ENCODE data around the gene ZNF276.

Gene ZNF276

DNA sequence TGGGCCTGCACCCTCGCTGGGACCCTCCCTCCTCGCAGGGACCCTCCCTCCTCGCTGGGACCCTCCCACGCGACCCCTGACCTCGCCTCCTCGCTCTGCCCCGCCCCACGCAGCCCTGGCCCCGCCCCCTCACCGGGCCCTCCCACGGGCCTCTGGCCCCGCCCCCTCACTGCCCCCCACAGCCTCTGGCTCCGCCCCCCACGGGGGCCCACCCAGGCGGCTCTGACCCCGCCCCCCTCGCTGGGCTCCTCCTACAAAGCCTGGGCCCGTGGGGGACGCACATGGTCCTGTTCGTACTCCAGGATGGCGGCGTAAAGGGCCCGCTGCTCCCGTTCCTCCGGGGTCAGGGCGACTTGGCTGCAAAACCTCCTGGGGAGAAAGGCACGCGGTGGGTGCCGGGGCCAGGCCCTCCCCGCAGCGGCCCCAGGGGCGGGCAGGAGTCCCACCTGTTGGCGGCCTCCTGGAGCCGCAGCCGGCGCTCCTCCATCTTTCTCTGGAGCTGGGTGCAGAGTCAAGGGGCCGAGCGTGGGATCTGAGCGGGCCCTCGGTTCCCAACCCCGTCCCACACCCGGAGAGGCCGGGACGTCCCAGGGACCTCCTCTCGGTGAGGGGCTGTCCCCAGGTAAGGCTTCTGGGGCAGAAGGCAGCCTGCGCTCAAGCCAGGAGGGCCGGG is 9.6 kb upstream of the ZNF276 start:
- no peak for DNase-seq (ENCODE audit: low spot score)

DNA sequence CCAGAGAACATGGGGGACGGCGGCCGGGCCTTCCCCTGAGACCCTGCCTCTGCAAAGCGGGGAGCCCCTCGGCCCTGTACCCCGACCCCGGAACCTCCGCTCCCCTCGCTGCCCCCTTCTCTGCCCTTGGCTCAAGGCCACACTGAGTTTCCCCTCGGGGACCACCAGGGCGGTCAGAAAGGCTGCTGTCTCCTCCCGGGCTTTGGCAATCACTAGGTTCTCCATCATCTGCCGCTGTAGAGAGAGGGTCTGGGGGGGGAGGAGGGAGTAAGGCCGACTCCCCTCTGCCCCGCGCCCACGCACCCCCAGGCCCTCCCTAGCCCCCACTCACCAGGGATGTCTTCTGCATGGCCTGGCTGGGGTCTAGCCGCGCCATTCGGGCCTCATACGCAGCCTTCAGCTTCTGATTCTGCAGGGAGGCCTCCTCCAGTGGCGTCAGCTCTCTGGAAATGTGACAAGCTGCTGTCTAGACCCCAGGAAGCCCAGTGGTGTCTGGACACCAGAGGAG is 9.0 kb upstream of the ZNF276 start:
- DNase-seq (ENCODE audit: low spot score): no peak

DNA sequence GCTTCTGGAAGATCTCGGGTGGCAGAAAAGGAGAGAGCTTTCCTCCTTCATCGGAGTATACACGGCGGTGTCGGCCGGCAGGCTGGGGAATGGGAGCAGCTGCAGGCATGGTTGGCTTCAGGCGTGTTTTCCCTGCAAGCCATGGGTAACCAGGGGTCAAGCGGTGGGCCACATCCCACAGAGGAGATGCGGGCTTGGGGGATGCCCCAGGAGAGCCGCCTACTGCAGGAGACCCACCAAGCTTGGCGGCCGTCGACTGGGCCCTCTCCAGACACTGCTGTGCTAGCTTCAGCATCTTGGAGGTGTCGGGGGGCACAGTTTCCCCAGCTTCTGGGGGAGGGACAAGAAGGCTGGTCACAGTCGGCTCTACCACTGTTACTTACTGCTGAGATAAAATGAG is 4.8 kb upstream of the ZNF276 start:
- DNase-seq (ENCODE audit: low spot score): no peak

DNA sequence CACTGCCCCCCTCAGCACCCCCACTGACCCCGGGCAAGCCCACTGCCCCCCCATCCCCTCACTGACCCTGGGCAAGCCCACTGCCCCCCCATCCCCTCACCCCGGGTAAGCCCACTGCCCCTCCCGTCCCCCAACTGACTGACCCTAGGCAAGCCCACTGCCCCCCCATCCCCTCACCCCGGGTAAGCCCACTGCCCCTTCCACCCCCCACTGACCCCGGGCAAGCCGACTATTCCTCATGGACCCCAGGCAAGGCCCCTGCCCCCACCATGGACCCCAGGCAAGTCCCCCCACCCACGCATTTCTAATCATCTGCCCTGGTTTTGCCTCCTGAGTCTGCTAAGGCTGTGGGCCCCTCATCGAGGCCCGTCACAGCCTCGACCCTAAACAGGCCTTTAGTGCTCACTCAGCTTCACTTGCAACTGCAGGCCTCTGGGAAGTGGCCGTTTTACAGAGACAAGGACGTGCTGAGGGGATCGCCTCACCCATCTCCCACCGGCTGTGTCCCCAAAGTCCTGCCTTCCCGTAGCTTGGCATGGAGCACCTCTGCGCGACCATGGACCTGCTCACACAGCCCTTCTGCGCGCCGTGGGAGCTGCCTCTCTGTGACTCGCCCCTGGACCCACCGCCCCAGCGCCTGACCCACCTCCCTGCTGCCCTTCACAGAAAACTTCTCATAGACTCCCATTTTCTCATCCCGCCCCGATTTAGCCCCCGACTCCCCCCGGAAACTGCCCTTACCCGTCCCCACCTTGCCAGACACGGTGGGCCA is 4.2 kb upstream of the ZNF276 start:
- DNase-seq (ENCODE audit: low spot score): no peak

DNA sequence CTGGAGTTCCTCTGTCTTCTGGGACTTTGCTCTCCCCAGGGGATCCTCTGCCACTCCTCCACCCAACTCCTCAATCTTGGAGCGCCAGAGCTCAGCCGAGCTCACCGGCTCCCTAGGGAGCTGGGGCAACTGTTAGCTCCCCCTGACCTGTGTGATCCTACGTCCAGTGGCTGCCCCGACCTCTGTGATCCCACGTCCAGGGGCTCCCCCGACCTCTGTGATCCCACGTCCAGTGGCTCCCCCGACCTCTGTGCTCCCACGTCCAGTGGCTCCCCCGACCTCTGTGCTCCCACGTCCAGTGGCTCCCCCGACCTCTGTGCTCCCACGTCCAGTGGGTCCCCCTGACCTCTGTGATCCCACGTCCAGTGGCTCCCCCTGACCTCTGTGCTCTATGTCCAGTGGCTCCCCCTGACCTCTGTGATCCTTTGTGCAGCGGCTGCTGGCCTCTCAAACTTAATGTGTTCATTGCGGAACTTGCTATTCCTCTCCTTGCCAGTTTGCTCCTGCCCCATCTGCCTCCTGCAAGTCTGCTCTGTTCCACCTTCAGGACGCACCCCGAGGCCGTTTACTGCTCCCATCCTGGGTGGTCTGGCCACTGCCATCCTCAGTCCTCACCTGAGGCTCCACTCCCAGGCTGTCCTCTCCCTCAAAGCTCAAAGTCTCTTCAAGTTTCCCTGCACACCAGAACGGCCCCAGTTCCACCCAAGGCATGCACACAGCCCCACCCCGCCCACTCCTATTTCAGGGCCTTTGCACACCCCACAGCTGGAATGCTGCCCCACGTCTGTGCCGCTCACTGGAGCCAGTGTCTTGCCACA is 3.4 kb upstream of the ZNF276 start:
- DNase-seq (ENCODE audit: low spot score): no peak

DNA sequence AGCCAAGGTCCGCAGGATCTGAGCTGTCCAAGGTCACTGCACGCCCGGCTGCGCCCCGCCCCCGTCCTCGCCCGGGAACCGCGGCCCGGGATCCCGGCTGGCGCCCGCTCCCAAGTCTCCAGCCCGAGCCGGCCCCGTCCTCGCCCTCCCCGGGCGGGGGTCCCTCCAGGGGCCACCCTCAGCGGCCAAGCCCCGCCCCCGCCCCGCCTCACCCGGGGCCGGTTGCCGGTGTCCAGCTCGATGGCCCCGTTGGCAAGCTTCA is 855 bp upstream of the ZNF276 start:
- DNase-seq (ENCODE audit: low spot score): no peak

DNA sequence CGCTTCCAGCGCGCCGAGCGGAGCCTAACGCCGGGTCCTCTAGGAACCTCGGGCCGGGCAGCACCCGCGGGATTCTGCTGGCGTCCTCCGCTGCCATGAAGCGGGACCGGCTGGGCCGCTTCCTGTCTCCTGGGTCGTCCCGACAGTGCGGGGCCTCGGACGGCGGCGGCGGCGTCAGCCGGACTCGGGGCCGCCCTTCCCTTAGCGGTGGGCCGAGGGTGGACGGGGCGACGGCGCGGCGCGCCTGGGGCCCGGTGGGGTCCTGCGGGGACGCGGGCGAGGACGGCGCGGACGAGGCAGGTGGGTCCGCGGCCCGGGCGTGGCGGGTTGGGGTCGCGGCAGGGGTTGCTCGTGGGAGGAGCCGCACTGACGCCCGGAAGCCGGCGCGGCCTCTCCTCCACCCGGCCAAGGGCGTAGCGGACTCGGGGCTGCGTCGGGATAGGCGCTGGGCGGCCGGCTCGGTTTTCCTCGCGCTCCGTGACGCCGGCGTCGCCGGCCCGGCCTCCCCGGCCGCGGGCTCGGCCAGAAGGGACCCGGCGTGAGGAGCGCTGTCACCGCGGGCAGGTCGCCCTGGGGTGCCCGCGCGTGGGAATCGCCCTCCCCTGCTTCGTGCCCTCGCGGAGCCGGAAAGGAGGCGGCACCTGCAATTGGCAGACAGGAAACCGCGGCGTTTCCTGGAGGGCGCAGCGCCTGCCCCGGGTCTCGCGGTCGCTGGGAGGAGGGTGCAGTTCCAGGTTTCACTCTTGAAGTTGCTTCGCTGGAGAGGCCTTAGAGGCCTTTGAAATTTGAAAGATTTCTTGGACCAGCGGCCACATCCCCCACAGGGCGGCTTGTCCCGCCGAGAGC is 432 bp downstream of the ZNF276 start:
- DNase-seq (ENCODE audit: low spot score): no peak

DNA sequence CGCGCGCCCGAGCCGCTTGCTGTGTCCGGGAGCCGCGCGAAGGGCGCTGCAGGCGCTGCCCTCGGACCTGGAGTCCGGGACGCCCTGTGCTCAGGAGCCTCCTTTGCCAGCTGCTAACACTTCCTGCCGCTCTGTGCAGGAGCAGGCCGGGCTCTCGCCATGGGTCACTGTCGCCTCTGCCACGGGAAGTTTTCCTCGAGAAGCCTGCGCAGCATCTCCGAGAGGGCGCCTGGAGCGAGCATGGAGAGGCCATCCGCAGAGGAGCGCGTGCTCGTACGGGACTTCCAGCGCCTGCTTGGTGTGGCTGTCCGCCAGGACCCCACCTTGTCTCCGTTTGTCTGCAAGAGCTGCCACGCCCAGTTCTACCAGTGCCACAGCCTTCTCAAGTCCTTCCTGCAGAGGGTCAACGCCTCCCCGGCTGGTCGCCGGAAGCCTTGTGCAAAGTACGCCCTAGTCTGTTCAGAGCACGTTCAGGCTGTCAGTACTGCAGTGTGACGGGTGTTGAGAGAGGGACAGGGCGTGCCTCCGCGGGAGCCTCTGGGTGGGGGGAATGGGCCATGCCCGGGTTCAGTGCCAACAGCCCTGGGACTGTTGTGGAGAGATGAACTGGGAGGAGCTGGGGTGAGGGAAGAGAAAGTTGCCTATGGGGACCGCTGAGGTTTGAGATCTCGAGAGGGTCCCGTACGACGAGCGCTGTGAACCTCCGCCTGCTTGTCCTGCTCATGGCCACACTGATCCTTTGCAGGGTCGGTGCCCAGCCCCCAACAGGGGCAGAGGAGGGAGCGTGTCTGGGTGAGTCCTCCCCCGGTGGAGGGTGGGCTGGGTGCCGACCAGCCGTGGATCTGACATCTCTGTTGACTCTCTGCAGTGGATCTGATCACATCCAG is 1.3 kb downstream of the ZNF276 start:
- DNase-seq (ENCODE audit: low spot score): no peak

DNA sequence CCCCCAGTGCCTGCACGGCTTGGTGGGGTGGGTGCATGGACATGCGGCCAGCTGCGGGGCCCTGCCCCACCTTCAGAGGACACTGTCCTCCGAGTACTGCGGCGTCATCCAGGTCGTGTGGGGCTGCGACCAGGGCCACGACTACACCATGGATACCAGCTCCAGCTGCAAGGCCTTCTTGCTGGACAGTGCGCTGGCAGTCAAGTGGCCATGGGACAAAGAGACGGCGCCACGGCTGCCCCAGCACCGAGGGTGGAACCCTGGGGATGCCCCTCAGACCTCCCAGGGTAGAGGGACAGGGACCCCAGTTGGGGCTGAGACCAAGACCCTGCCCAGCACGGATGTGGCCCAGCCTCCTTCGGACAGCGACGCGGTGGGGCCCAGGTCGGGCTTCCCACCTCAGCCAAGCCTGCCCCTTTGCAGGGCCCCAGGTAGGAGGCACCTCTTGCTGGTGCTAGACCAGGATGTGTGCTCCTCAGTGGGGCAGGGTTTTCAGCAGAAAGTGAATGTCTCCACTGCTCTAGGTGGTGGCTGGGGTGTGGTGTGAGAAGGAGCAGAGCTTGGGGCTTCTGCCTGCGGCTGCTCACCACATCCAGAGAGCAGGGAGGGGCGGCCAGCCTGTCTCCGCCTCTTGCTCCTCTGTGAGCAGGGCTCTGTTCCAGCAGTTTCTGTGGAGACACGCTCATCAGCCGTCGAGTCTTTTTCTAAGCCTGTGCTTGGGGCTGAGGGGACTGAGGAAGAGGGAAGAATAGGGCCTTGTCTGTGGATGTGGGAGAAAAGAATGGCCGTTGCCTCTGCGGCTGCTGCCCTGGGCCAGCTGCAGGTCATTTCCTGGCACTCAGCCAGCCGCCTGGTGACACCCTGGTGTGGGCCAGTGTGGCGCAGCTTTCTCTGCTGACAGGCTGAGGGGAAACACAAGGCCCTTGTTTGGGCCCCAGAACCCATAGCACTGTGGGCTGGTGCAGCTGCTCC is 2.2 kb downstream of the ZNF276 start:
- DNase-seq (ENCODE audit: low spot score): peak; percentile 99

DNA sequence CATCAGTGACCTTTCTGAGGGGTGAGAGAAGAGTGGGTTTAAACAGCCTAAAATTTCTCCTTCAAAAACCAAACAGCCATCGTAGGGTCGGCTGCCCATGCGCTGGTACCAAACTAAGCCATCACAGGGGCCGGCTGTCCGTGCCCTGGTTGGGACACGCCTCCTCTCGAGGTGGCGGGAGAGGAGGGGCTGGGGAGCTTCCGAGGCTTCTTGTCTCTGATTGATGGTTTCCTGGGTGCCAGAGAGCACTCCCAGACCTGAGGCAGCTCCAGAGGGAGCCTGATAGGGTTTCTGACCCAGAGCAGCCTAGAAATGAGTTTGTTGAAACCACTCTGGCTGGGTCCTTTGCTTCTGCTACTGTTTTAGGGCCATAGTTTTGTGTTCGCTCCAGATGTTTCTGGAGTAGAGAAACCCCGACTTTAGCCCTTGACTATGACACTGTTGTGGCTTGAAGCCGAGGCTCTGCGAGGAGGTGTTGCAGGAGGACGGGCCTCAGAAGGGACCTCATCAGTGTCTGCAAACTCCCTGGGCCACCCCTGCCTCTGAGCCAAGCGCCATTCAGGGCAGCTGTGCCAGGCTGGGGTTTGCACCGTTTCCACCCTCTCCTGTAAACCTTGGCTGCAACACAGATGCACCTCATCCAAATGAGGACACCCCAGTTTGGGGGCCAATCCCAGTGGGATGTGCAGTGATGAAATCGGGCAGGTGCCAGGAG is 6.2 kb downstream of the ZNF276 start:
- no peak for DNase-seq (ENCODE audit: low spot score)

DNA sequence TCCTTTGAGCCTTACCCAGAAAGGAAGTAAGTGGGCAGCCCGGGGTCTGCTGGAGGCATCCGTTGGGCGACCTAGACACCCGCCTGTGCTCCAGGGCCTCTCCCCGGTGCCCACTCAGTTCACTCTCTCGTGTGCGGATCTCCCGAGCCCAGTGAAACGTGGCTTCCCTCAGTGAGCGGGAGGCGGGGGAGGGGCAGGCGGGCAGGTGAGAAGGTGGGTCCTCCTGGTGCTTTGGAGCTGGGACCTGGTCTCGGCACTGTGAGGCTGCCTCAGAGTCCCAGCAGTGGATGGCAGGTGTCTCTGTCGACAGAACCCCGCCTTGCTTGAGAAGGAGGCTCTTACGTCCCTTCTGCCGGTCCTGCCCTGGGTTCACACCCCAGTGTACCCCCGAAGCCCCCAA is 8.0 kb downstream of the ZNF276 start:
- DNase-seq (ENCODE audit: low spot score): no peak

DNA sequence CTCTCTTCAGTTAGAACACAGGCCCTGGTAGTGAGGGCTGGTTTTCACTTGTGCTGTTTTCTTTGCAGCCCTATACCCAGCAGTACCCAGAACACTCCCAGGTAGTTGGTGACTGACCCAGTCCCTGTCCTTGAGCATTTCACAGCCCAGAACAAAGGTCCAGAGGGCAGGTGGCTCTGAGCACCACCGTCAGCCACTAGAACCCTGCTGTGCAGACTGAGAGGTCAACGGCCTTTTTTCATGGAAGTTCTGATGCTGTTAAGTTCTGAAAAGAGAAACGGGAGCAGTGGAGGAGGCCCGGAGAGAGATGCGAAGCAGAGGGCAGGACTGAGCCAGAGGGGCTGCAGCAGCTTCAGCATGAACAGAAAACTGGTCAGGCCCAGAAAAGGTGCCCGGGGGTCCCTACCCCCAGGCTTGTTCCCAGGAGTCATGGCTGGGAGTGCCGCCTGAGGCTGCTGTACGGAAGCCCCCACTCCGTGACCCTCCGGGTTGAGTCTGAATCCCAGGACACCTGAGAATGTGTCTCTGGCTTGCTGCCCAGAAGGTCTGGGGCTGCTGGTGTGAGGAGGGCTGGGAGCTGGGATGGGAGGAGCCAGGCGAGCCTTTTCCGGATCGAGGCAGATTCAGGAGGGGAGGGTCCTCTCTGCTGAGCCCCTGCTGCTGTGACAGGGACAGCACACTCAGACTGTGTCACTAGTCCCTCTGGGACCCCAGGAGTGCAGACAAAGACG is 8.7 kb downstream of the ZNF276 start:
- no peak for DNase-seq (ENCODE audit: low spot score)

DNA sequence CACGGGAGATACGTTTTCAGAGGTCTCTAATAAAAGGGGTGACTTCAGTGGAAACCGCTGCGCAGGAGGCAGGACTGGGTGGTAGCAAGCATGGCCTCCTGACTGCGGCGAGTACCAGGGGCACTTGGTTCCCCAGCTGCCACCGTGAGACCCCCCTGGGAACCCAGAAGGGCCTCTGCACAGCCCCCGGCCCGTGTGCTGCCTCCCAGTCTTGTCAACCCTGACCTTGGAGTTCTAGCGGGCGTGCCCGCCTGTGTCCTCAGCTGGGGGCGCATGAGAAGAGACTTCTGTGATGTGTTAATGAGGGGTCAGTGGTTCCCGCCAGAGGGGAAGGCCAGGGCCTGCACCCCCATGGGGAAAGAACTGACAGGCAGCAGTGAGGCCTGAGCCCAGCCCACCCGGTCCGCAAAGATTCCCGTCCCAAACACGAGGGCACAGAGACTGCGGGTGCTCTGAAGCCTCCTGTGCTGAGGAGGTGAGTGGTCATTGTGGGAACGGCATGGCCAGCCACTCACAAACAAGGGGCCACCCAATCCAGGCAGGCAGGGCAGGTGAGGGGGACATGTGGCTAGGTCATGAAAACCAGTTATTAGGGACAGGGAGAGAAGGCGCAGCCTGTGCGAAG is 9.4 kb downstream of the ZNF276 start:
- no peak for DNase-seq (ENCODE audit: low spot score)

DNA sequence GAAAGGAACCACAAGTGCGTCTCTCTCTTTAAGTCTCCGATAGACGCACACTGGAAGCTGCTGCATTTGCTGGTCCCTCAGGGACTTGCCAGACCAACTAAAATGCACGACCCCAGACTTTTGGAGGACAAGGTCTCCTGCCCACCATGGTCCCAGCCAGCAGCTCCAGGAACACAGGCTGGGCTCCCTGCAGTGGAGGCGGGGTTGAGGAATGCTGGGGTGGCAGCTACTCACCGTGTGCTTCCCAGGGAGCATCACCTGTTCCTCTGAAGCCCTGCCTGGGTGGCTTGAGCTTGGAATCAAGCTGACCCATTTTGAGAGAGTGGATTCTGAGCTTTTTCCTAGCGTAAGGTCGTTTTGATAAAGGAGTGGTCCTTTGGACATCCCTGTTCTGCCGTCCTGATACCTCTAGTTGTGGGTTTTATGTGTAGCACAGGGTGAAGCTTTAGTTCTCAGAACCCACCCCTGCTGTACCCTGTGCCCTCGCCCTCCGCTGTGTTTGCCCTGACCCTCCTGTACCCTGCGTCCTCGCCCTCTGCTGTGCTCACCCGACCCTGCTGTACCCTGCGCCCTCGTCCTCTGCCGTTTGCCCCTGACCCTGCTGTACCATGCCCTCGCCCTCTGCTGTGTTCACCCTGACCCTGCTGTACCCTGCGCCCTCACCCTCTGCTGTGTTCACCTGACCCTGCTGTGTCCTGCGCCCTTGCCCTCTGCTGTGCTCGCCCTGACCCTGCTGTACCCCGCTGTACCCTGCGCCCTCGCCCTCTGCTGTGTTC is 11.0 kb downstream of the ZNF276 start:
- no peak for DNase-seq (ENCODE audit: low spot score)

DNA sequence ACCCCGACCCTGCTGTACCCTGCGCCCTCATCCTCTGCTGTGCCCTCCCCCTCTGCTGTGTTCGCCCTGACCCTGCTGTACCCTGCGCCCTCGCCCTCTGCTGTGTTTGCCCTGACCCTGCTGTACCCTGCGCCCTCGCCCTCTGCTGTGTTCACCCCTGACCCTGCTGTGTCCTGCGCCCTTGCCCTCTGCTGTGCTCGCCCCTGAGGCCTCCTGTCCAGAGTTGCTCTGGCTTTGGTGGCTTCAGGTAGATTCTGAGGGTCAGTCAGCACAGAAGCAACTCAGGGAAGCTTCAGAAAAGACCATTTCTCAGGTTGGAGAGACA is 11.5 kb downstream of the ZNF276 start:
- no peak for DNase-seq (ENCODE audit: low spot score)

DNA sequence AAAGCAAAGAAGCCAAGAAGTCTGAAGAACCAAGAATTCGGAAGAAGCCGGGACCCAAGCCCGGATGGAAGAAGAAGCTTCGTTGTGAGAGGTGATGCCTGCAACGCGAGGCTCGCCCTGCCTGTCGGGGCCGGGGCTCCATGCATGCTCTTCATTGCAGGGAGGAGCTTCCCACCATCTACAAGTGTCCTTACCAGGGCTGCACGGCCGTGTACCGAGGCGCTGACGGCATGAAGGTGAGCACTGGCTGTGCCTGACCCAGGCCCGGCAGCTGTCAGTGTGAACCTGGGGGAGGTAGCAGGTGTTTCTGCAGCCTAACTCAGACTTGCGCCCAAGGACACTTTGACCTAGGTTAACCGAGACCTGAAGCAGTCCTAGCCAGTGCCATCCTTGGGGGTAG is 12.0 kb downstream of the ZNF276 start:
- no peak for DNase-seq (ENCODE audit: low spot score)

DNA sequence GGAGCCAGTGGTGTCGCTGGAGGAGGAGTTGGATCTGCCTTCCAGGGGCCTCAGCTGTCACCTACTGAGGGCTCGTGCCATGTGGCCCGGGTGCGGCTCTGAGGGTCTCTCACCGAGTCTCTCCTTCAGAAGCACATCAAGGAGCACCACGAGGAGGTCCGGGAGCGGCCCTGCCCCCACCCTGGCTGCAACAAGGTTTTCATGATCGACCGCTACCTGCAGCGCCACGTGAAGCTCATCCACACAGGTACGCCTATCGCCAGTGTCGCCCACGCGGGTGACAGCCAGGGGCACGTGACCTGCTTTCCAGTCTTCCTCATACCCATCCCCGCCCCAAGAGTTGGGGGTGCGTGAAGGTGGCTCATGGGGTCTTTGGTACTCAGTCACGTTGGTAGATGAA is 12.5 kb downstream of the ZNF276 start:
- DNase-seq (ENCODE audit: low spot score): no peak

Measured in putamen (tissue), 1 donor.